Transverse colon (tissue), 4 donors: ENCODE results near the gene TMEM131L.

Source experiments
- EP300 ChIP-seq: sonication (generic); formaldehyde crosslinking; IDR thresholded peaks from one replicate; pipeline ENCODE4 v1.6.1; 2017; ENCODE audit warnings: antibody characterized with exemption, low read depth
- POLR2A ChIP-seq: fragments of 450-650 bp; IDR thresholded peaks from one replicate; pipeline ENCODE4 v1.6.1; 2016; ENCODE audit warnings: antibody characterized with exemption, mild to moderate bottlenecking, moderate library complexity
- POLR2AphosphoS5 ChIP-seq, 3 donors: sonication (generic); formaldehyde crosslinking; IDR thresholded peaks; one replicate each; pipeline ENCODE4 v1.6.1; 2016; ENCODE audit warnings: antibody characterized with exemption in 3 of 3
- TF ChIP-seq, protein P1 (sequence below), 5 experiments: fragments of 200-600 bp in 3 of 5; fragments of 450-650 bp in 2 of 5; sonication (generic) in 3 of 5; IDR thresholded peaks; 1 replicate in 2 of 5; 2 replicates in 3 of 5; pipeline ENCODE4 v1.5.1; 2016 to 2017; ENCODE audit warnings: antibody characterized with exemption in 5 of 5, inconsistent platforms in 3 of 5, mild to moderate bottlenecking in 2 of 5, moderate library complexity in 1 of 5

DNA sequence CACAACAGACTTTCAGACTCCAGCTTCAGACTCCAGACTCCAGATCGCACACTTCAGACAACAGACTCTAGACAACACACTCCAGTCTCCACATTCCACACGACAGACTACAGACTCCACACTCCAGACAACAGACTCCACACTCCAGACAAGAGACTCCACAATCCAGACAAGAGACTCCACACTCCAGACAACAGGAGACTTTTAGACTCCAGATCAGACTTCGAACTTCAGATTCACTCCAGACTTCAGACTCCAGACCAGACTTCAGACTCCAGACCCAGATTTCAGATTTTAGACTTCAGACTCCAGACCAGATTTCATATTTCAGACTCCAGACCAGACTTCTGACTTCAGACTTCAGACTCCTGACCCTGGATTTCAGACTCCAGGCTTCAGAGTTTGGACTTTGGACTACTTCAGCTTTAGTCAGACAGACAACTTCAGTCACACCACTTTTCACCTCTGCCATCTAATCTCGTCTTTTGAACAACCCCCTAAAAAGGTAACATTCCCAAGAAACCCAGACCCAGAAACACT lies 188.9 kb downstream of the TMEM131L start:
- no peak for TF ChIP-seq POLR2A
- TF ChIP-seq, protein P1, sequence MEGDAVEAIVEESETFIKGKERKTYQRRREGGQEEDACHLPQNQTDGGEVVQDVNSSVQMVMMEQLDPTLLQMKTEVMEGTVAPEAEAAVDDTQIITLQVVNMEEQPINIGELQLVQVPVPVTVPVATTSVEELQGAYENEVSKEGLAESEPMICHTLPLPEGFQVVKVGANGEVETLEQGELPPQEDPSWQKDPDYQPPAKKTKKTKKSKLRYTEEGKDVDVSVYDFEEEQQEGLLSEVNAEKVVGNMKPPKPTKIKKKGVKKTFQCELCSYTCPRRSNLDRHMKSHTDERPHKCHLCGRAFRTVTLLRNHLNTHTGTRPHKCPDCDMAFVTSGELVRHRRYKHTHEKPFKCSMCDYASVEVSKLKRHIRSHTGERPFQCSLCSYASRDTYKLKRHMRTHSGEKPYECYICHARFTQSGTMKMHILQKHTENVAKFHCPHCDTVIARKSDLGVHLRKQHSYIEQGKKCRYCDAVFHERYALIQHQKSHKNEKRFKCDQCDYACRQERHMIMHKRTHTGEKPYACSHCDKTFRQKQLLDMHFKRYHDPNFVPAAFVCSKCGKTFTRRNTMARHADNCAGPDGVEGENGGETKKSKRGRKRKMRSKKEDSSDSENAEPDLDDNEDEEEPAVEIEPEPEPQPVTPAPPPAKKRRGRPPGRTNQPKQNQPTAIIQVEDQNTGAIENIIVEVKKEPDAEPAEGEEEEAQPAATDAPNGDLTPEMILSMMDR (IDR thresholded peaks at IDR 0.05): no peak
- TF ChIP-seq POLR2AphosphoS5 (IDR thresholded peaks at IDR 0.05): no peak
- TF ChIP-seq EP300: no peak
